CD4-positive, alpha-beta T cell treated with Interleukin-2 at 100 ng/mL for 4 hours (primary cell): ENCODE measurements around the gene CERS4.
"Not testable (repeated sequence)": the region's sequence is repeated elsewhere in the genome, so short reads cannot be mapped to it uniquely, and the experiment has no call there.

Source experiments
- DNase-seq: peaks from one replicate; pipeline ENCODE4 v3.0.0-alpha.2; 2020; ENCODE audit warnings: low spot score

Gene CERS4

DNA sequence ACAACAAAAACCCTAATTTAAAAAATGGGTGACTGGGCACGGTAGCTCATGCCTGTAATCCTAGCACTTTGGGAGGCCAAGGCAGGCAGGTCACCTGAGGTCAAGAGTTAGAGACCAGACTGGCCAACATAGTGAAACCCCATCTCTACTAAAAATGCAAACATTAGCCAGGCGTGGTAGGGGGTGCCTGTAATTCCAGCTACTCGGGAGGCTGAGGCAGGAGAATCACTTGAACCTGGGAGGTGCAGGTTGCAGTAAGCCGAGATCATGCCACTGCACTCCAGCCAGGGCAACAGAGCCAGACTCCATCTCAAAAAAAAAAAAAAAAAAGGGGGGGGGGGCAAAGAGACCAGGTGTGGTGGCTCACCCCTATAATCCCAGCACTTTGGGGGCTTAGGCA is 55.1 kb downstream of the CERS4 start:
- DNase-seq = not testable (repeated sequence)

GRCh38 chr19:8265872-8266271 is 56.7 kb downstream of the CERS4 start:
- DNase-seq = no peak

DNA sequence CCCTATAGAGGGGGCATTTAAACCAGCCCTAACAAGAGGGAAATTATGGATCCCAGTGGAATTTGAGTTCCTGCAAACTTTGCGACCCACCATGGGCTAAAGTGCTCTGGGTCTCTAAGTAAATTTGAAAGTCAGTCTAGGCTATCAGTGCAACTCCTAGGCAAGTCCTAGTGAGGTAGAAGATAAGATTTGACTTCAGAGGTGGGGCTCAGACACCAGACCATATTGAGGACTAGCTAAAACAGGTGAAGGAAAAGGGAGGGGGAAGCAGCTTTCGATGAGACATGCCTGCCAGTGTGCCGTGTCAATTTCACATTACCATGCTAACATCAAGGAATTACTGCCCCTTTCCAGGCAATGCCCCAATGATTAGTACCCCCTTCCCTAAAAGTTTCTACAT is 60.6 kb downstream of the CERS4 start:
- no peak for DNase-seq

DNA sequence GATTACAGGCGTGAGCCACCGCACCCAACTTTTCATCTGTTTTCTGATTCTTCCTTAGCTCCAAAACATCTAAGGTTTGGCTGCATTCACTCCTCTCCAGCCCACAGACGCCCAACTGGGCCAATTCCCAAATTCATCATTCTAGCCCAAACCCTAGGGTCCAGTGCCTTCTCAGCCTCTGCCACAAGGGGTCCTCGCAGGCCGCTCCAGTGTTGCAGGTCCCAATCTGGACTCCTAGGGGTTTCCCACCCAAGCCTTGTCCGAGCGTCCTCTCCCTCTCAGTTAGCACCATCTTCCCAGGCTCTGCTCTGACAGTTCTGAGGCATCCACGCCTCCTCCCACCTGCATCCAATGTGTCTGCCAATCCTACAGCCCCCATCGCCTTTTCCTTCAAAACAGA is 67.3 kb downstream of the CERS4 start:
- DNase-seq = not testable (repeated sequence)

DNA sequence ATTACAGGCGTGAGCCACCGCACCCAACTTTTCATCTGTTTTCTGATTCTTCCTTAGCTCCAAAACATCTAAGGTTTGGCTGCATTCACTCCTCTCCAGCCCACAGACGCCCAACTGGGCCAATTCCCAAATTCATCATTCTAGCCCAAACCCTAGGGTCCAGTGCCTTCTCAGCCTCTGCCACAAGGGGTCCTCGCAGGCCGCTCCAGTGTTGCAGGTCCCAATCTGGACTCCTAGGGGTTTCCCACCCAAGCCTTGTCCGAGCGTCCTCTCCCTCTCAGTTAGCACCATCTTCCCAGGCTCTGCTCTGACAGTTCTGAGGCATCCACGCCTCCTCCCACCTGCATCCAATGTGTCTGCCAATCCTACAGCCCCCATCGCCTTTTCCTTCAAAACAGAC is 82.2 kb downstream of the CERS4 start:
- not testable (repeated sequence) for DNase-seq

DNA sequence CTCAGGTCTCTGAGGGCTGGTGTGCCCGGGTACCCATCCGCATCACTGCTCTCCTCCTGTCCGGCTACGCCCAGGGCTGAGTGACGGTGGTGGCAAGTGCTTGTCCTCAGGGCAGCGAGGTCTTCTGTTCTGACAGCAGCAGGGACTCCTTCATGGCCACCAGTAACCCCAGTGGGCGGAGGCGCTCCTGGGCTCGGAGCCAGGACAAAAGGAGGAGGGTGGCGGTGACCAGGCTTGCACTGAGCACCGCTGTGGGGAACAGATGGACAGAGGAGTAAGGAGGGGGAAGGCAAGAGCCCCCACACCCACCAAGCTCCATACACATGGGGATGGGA is 93.2 kb downstream of the CERS4 start:
- no peak for DNase-seq

GRCh38 chr19:8302734-8303133 is 93.6 kb downstream of the CERS4 start:
- DNase-seq = no peak

GRCh38 chr19:8304841-8305621 is 95.9 kb downstream of the CERS4 start:
- no peak for DNase-seq

DNA sequence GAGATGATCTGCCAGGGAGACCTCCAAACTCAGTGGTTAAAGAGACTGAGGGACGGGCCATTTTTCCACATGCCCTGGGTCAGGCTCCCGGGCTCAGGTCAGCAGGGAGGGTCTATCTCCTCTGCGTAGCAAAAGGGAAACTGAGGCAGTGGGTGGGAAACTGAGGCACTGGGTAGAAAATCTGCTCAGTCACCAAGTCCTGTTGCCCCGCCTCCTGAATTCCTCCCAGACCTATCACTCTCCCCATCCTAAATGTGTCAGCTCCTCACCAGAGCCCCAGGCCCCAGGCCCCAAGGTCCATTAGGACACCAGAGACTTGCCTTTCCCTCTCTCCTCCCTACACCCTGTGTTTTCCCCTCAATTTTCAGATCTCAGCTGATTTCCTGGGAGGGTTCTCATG is 96.6 kb downstream of the CERS4 start:
- DNase-seq = no peak

- DNase-seq = no peak
These were observed 97.3 kb downstream of the CERS4 start for GRCh38 chr19:8306235-8307054.

DNA sequence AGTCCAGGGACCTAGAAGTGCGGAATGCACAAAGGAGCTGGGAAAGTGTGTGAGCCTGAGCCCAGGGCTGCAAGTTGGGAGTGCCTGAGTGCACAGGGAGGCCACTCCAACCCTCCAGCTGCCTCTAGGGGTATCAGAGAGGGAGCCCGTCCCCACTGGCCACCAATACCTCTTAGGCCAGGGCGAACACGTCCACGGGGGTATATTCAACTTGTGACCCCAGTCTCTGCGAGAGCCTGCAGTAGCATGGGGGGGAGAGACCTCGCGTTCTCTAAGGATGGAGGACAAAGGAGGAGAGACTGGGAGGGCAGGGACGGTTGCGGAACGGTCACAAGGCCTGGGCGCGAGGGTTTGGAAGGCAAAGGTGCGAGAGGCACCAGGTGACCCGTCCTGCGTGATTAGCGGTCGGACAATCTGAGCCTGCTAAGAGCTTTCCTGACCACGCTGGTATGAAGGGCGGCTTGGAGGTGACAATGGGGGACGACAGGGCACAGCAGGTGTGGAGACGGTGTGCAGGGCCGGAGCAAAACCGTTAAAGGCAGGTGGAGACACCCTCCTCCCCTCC is 98.3 kb downstream of the CERS4 start:
- DNase-seq = no peak

- peak; percentile 84 for DNase-seq
These were observed 99.0 kb downstream of the CERS4 start, which contains the start of gene CD320 for GRCh38 chr19:8307965-8308866. TSS of gene CD320 (minus strand) at chr19:8308358. CDS start at chr19:8308290, 68 bp downstream.

DNA sequence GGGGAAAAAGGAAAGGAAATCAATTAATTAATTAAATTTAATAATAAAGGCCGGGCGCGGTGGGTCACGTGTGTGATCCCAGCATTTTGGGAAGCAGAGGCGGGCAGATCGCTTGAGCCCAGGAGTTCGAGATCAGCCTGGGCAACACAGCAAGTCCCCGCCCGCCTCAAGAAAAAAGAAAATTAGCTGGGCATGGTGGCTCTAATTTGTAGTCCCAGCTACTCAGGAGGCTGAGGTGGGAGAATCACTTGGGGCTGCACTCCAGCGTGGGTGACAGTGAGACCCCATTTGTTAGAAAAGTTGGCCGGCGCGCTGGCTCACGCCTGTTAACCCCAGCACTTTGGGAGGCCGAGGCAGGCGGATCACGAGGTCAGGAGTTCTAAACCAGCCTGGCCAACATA is 99.7 kb downstream of the CERS4 start:
- no peak for DNase-seq

DNA sequence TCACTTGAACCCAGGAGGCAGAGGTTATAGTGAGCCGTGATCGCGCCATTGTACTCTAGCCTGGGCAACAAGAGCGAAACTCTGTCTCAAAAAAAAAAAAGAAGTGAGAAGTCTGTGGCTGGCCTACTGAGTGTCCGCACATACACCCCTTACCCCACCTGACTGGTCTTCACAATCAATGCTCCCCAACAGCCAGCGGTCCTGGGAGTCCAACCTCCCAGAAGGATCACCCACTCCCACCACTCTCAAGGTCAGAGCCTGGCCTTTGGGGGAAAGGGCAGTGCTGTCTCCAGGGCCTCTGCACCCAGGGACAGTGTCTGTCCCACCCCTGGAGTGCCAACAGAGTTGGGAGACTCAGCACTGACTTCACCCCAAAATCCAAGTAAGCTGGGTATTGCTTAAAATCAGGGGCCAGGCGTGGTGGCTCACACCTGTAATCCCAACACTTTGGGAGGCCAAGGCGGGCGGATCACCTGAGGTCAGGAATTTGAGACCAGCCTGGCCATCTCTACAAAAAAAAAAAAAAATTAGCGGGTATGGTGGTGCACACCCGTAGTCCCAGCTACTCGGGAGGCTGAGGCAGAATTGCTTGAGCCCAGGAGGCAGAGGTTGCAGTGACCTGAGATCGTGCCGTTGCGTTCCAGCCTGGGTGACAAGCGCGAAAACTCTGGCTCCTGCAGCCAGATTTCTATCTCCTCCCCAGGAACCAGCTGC is 101.3 kb downstream of the CERS4 start:
- DNase-seq = no peak

DNA sequence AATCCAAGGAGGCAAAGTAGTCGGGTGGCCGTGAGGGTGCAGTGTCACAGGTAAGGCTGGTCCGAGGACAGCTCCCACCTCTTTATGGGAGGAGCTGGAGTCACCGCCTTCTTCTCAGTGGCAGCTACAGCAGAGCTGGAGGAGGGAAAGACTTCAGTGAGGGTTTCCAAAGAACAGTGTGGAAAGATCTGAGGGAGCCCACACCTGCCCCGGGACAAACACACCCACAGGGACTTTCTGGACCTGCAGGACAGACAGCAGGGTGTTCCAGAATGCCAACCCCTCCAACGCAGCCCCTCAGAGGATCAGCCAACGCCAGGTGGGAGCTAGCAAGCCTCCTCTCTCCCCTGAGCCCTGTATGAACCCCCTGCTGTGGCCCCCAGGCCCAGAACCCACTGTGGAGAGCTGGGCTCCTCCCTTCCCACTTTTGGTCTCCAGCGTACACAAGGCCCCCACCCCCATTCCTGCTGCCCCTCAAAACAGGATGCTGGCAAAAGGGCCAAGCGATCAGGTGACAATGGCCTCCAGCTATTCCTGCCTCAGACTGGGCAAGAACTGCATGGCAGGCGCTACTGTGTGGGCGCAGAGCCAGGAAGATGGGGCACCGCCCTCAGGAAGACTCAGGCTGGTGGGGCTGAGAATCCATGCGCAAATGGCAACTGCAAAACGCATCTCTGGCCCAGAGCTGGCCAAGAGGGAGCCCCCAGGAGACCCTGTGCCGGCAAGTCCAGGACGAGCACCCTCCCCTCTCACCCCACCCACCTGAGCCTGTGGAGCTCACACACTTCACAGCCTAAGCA is 102.5 kb downstream of the CERS4 start:
- no peak for DNase-seq
